NCI-H82 treated with DMSO at 0.1 percent for 48 hours (cell line): Measurements from ENCODE around the gene PPT2.

Experiments used
- DNase-seq: peaks from one replicate; lab custom pipeline; 2025; ENCODE audit not compliant: unreplicated experiment; lab: John Stamatoyannopoulos, UW

Gene PPT2, protein sequence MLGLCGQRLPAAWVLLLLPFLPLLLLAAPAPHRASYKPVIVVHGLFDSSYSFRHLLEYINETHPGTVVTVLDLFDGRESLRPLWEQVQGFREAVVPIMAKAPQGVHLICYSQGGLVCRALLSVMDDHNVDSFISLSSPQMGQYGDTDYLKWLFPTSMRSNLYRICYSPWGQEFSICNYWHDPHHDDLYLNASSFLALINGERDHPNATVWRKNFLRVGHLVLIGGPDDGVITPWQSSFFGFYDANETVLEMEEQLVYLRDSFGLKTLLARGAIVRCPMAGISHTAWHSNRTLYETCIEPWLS

GRCh38 chr6:32153564-32154513 is at the start of gene PPT2:
Gene PPT2, plus strand, starts transcription at chr6:32154141. Its CDS starts 454 bp downstream, at chr6:32154595.
- peak; percentile 89 for DNase-seq

DNA sequence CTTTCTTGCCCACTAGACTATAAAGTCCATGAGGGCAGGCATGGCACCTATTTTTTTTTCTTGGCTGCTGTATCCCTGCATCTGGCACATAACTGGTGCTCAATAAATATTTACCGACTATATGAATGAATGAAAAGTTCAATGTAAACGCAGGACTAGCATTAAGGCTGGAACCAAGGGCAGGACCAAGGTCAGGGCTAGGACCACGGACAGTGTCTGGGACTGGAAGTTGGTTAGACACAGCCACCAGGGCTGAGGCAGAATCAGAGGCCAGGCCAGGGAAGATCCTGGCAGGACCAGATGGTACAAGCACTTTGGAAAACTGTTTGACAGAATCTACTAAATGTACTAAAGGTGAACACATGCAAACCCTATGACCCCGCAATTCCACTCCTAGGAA is 48.5 kb upstream of the PPT2 start:
- no peak for DNase-seq

GRCh38 chr6:32107406-32107805 is 46.5 kb upstream of the PPT2 start:
- DNase-seq: no peak

GRCh38 chr6:32108094-32108627 is 45.8 kb upstream of the PPT2 start:
- DNase-seq: no peak

GRCh38 chr6:32108727-32109113 is 45.2 kb upstream of the PPT2 start:
- no peak for DNase-seq

DNA sequence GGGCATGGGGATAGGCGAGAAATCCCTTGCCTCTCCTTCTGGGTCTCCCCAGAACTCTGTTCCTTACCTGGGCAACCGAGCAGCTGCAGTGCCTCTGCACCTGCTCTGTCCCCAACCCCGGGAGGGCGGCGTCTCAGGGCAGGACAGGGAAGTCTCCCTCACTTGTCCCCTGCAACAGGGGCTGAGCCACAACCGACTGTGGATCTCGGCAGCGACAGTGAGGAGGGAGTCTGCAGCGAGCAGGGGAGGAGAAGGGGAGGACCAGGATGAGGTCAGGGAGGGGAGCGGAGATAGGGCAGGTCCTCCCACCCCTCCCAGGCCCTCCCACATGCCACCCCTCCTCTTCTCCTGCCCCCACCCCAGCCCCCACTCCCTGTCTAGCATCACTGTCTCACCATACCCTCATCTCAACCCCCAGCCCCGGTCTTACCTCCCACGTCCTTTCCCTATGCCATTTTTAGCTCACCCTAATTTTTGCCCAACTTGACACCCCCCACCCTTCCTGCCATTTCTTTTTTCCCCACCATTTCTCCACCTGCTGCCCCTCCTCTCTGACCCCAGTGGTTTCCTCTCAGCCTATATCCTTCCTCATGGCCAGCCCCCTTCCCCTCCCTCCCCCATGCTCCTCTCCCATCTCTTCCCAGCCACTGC is 44.7 kb upstream of the PPT2 start, which contains the start of gene TNXB:
TNXB (minus strand) TSS at position 225 of the 651 bp plus-strand sequence. CDS start 11,140 bp downstream, outside the sequence.
- no peak for DNase-seq

DNA sequence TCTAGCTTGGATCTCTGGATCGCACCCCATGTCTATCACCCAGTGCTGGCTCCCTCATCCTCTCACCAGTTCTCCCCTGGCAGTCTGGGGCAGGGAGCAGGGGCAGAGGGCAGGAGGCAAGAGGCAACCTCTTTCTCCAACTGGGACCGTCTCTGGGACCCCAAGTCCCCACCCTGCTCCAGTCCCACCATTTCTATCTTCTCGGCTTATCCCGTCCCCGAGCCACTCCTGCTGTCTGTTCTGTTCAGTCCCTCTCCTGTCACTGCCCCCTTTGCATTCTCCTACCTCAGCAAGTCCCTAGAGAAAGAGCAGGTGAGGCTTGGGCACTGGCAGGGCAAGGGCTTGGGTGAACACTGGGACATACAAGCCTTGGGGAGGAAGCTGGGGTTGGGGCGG is 44.2 kb upstream of the PPT2 start:
- no peak for DNase-seq

- DNase-seq: no peak
Observed at GRCh38 chr6:32110632-32111031, 43.3 kb upstream of the PPT2 start.

DNA sequence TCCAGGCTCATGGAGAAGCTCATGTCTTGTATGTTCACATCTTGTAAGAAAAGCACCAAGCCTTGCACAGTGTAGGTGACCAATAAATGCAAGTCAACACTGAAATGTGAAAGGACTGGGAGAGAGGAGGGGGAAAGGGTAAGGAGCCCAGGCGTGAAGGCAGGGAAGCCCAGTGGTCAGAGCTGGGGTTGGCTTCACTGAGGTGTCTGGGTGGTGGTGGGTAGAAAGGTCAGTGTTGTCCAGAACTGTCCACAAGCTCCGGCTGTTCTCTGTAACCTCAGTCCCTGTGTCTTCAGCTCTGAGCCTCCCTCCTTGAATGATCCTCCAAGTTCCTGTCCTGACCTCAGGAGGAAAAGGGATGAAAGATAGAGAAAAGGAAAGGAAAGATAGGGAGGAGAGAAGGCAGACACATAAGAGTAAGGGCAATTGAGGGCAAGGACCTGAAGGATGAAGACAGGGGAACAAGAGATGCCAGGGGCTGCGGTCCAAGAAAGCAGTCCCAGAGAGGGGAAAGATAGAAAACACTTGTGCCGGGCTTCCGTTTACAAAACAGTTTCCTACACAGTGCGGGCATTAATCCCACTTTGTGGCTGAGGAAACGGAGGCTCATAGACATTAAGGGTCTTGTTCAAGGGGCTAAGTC is 42.4 kb upstream of the PPT2 start:
- DNase-seq: no peak

GRCh38 chr6:32112431-32112980 is 41.4 kb upstream of the PPT2 start:
- no peak for DNase-seq

GRCh38 chr6:32113386-32114352 is 40.3 kb upstream of the PPT2 start:
- DNase-seq: no peak

DNA sequence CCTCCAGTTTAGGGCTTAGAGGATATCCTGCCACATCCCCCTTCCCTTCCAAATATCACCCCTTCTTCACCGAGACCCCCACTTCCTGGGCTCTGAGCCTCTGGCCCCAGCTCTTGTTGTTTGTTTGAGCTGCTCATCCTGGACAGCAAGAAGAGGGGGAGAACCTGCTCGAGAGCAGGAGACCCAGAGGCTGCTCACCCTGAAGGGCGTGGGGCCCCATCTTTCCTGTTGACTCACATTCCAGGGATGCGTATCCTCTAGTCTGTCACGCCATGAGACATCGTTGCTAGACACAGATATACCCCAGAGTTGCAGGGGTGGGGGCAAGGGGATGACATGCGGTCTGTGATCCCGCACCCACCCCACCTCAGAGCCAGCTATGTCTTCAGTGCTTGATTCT is 39.1 kb upstream of the PPT2 start:
- no peak for DNase-seq

DNA sequence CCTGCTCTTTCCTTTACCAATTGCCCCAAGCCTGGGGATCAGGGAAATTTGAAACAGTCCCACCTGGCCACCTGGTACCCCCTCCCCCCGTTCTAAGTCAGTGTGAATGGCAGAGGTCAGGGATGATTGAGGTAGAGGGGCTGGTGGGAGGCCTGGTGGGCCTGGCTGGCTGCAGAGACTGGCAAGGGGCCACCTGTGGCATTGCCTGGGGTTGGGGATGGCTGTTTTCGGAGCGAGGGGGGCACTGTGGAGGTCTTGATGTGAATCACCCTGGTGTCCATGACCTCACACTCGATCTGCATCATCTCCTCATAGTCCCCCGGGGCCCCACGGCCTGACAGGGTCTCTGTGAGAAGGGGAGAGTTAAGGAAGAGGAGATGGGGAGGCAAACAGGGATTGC is 38.3 kb upstream of the PPT2 start:
- DNase-seq: no peak

GRCh38 chr6:32116674-32117073 is 37.3 kb upstream of the PPT2 start:
- no peak for DNase-seq

GRCh38 chr6:32117461-32117860 is 36.5 kb upstream of the PPT2 start:
- no peak for DNase-seq

DNA sequence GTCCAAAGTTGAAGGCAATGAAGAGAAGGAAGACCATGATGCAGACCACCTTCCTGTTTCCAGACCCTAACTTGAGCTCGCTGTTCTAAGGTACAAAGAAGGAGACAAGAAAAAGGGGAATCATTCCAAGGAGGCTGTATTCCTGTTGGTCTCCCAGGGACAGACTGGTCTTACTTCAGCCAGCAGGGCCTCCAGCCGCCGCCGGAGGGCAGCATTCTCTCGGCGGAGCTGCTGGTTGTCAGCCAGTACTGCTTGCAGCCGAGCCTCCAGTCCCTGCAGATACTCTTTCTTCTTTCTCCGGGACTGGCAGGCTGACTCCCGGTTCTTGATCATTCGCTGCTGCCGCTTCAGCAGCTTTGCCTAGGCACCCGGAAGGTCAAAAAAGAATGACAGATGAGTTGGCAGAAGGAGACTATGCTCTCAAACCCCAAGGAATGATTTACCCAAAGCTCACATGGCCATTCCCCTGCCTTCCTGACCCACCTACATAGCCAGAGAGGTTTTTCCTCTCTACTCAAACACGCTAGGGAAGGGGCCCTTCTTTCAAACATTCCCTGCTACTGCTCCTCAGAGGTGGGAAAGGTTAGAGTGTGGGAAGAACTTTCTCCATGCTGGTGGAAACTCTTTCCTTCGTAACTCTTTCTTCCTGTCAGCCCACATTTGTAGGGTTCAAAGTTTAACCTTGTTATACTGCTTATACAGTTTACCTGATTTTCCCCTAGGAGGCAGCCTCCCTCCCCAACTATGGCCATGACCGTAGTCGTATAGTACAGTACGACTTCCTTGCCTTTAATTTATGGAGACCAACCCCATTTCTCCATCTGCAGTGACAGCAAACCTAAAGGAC is 34.9 kb upstream of the PPT2 start:
- peak; percentile 39 for DNase-seq

DNA sequence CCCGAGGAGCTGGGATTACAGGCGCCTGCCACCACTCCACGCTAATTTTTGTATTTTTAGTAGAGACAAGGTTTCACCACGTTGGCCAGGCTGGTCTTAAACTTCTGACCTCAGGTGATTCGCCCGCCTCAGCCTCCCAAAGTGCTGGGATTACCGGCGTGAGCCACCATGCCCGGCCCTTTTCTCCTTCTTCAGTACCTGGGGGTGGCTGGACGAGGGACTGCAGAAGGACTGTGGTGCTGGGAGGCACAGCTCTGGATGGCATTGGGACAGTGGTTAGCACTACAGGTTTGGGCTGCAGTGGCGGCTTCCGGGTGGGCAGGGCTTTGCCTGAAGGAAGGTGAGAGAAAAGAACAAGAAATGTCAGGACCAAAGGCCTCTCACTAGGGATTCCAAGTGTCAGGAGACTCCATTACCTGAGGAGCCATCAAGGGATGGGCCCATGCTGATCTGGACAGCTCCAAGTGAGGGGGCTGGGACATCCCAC is 33.3 kb upstream of the PPT2 start:
- DNase-seq: no peak

DNA sequence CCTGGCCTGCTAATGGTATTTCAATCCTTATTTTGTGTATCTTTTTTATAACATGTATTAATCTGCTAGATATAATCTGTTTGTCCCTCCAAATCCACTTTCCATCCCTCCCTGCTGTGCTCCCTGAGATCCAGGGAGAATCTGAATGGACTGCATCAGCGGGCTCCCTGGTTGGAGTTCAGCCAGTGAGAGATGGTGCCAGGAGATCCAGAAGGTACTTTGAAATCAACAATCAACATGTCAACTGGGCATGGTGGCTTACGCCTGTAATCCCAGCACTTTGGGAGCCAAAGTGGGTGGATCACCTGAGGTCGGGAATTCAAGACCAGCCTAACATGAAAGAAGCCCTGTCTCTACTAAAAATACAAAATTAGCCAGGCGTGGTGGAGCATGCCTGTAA is 30.3 kb upstream of the PPT2 start:
- DNase-seq: no peak
